ENCODE data around the gene CIAO2B.

The CIAO2B gene

GRCh38 chr16:66914541-66914940 is 19.7 kb downstream of the CIAO2B start:
- in situ Hi-C loops (cut with MboI; ENCODE audit: low pct_unique_long_range_greater_than_20kb, low sequenced_read_pairs, unreplicated experiment): no loop called here
- DNase-seq (ENCODE audit: low spot score): no peak

GRCh38 chr16:66913711-66914110 is 20.5 kb downstream of the CIAO2B start:
- TF ChIP-seq CTCF (IDR thresholded peaks at IDR 0.05; ENCODE audit: extremely low read depth, insufficient read depth, missing control alignments): no peak
- in situ Hi-C loops (cut with MboI; ENCODE audit: low pct_unique_long_range_greater_than_20kb, low sequenced_read_pairs, unreplicated experiment): no loop called here
- no peak for DNase-seq (ENCODE audit: low spot score)

More at GRCh38 chr16:66914541-66914940, 19.7 kb downstream of the CIAO2B start:
- no peak for TF ChIP-seq CTCF (IDR thresholded peaks at IDR 0.05; ENCODE audit: extremely low read depth, insufficient read depth, missing control alignments)

GRCh38 chr16:66913081-66913480 is 21.1 kb downstream of the CIAO2B start:
- DNase-seq (ENCODE audit: low spot score): no peak
- in situ Hi-C loops (cut with MboI; ENCODE audit: low pct_unique_long_range_greater_than_20kb, low sequenced_read_pairs, unreplicated experiment): no loop called here
- TF ChIP-seq CTCF (IDR thresholded peaks at IDR 0.05; ENCODE audit: extremely low read depth, insufficient read depth, missing control alignments): no peak

- in situ Hi-C loops (cut with MboI; ENCODE audit: low pct_unique_long_range_greater_than_20kb, low sequenced_read_pairs, unreplicated experiment): no loop called here
- no peak for DNase-seq (ENCODE audit: low spot score)
- TF ChIP-seq CTCF (IDR thresholded peaks at IDR 0.05; ENCODE audit: extremely low read depth, insufficient read depth, missing control alignments): no peak
Observed at GRCh38 chr16:66911801-66912200, 22.4 kb downstream of the CIAO2B start.

GRCh38 chr16:66911112-66911511 is 23.1 kb downstream of the CIAO2B start:
- in situ Hi-C loops (cut with MboI; ENCODE audit: low pct_unique_long_range_greater_than_20kb, low sequenced_read_pairs, unreplicated experiment): no loop called here
- no peak for DNase-seq (ENCODE audit: low spot score)
- TF ChIP-seq CTCF (IDR thresholded peaks at IDR 0.05; ENCODE audit: extremely low read depth, insufficient read depth, missing control alignments): no peak

- in situ Hi-C loops (cut with MboI; ENCODE audit: low pct_unique_long_range_greater_than_20kb, low sequenced_read_pairs, unreplicated experiment): no loop called here
- TF ChIP-seq CTCF (IDR thresholded peaks at IDR 0.05; ENCODE audit: extremely low read depth, insufficient read depth, missing control alignments): no peak
- no peak for DNase-seq (ENCODE audit: low spot score)
Observed at GRCh38 chr16:66910175-66910940, 23.8 kb downstream of the CIAO2B start.
